HepG2 (cell line): ENCODE measurements around the gene SMARCD1. TPM values are rescaled to one million over a fixed set of nuclear protein-coding genes. Genes with fewer than 3 reads are reported as not detected.

ENCODE experiments used
- GLMP ChIP-seq: sonication (generic); formaldehyde crosslinking; IDR thresholded peaks from 2 replicates; pipeline ENCODE4 v1.9.0; 2021; ENCODE audit warnings: missing genetic modification reagents, mild to moderate bottlenecking, borderline replicate concordance
- KDM4B ChIP-seq: sonication (generic); formaldehyde crosslinking; IDR thresholded peaks from 2 replicates; pipeline ENCODE4 v1.4.0; 2020; ENCODE audit warnings: missing genetic modification reagents
- MYC ChIP-seq: sonication (generic); formaldehyde crosslinking; IDR thresholded peaks from 2 replicates; pipeline ENCODE4 v1.9.0; 2021; ENCODE audit warnings: missing genetic modification reagents, borderline replicate concordance
- PRDM4 ChIP-seq: sonication (generic); formaldehyde crosslinking; IDR thresholded peaks from 2 replicates; pipeline ENCODE4 v1.9.0; 2021; ENCODE audit warnings: missing genetic modification reagents, borderline replicate concordance
- PRPF4 ChIP-seq: fragments of 200-400 bp; formaldehyde crosslinking; IDR thresholded peaks from 2 replicates; pipeline ENCODE4 v1.6.1; 2016; ENCODE audit warnings: low read length, low read depth; ENCODE audit not compliant: poor library complexity, severe bottlenecking
- SALL1 ChIP-seq: sonication (generic); formaldehyde crosslinking; IDR thresholded peaks from 2 replicates; pipeline ENCODE4 v1.8.0; 2022; ENCODE audit warnings: mild to moderate bottlenecking, missing genetic modification reagents
- WIZ ChIP-seq: sonication (generic); formaldehyde crosslinking; IDR thresholded peaks from 2 replicates; pipeline ENCODE4 v1.5.1; 2020; ENCODE audit warnings: mild to moderate bottlenecking, missing genetic modification reagents
- ZBED4 ChIP-seq: sonication (generic); formaldehyde crosslinking; IDR thresholded peaks from 2 replicates; pipeline ENCODE4 v1.4.0; 2020; ENCODE audit warnings: missing genetic modification reagents, borderline replicate concordance
- ZIK1 ChIP-seq: sonication (generic); formaldehyde crosslinking; IDR thresholded peaks from 2 replicates; pipeline ENCODE4 v1.5.0; 2020; ENCODE audit warnings: mild to moderate bottlenecking, low read depth, missing genetic modification reagents, borderline replicate concordance
- ZNF101 ChIP-seq: sonication (generic); formaldehyde crosslinking; IDR thresholded peaks from 2 replicates; pipeline ENCODE4 v1.4.0; 2020; ENCODE audit warnings: mild to moderate bottlenecking, low read depth, missing genetic modification reagents, borderline replicate concordance
- ZNF20 ChIP-seq: sonication (generic); formaldehyde crosslinking; IDR thresholded peaks from 2 replicates; pipeline ENCODE4 v1.4.0; 2020; ENCODE audit warnings: mild to moderate bottlenecking, moderate library complexity, missing genetic modification reagents
- ZNF296 ChIP-seq: sonication (generic); formaldehyde crosslinking; conservative IDR thresholded peaks from 2 replicates; pipeline ENCODE4 v1.5.0; 2020; ENCODE audit warnings: mild to moderate bottlenecking, missing genetic modification reagents
- ZNF678 ChIP-seq: sonication (generic); formaldehyde crosslinking; IDR thresholded peaks from 2 replicates; pipeline ENCODE4 v1.4.0; 2020; ENCODE audit warnings: mild to moderate bottlenecking, missing genetic modification reagents
- ZNF816 ChIP-seq: sonication (generic); formaldehyde crosslinking; IDR thresholded peaks from 2 replicates; pipeline ENCODE4 v1.8.0; 2022; ENCODE audit warnings: missing genetic modification reagents, mild to moderate bottlenecking, borderline replicate concordance
- polyA plus RNA-seq, 8 experiments: library from polyadenylated mRNA; depleted of rRNA in 3 of 8; stranded (reverse) in 7 of 8; unstranded in 1 of 8; fragments of >200 nt; fragmentation: Illumina TruSeq in 4 of 8; extraction: Trizol in 4 of 8; gene quantifications; 2 replicates each; pipeline versions ENCODE4 v1.2.1 to v1.2.3, GENCODE V29; 2011 to 2016; ENCODE audit warnings: low read depth in 4 of 8, missing spikeins in 1 of 8, mixed read lengths in 1 of 8; ENCODE audit not compliant: insufficient read depth in 1 of 8
- total RNA-seq, 5 experiments: library from RNA; depleted of rRNA; stranded (reverse); fragments of >200 nt; fragmentation: Illumina TruSeq; extraction: Trizol; gene quantifications; 2 replicates each; pipeline ENCODE4 v1.2.3, GENCODE V29; 2016; ENCODE audit warnings: low read depth in 1 of 5
- TF ChIP-seq, protein P1 (sequence below): sonication (generic); formaldehyde crosslinking; IDR thresholded peaks from 2 replicates; pipeline ENCODE4 v1.4.0; 2020; ENCODE audit warnings: missing genetic modification reagents, mild to moderate bottlenecking, borderline replicate concordance
- TF ChIP-seq, protein P2 (sequence below): sonication (generic); formaldehyde crosslinking; IDR thresholded peaks from 2 replicates; pipeline ENCODE4 v1.4.0; 2020; ENCODE audit warnings: mild to moderate bottlenecking, missing genetic modification reagents
- TF ChIP-seq, protein P3 (sequence below): sonication (generic); formaldehyde crosslinking; IDR thresholded peaks from 2 replicates; pipeline ENCODE4 v1.8.0; 2022; ENCODE audit warnings: missing genetic modification reagents, low read depth, mild to moderate bottlenecking, borderline replicate concordance

The SMARCD1 gene
- total and polyA plus RNA-seq, 2 of the 13 experiments (the other 11 are each of a cell fraction or from before 2014, with no cell fraction given) = 51.7 to 54.6 TPM

- TF ChIP-seq ZNF20 (CRISPR knock-in tag) (0 out of 2 replicates have a peak, but pooled peaks have one; percentile 24), KDM4B (no peak), WIZ (CRISPR knock-in tag) (peak; percentile 58; the same call in 1 of the 2 replicates), ZNF816 (no peak), ZNF101 (CRISPR knock-in tag) (no peak), ZNF678 (CRISPR knock-in tag) (no peak), ZNF296 (CRISPR knock-in tag) (0 out of 2 replicates have a peak, but pooled peaks have one; percentile 58), PRPF4 (no peak), GLMP (CRISPR knock-in tag) (no peak), ZIK1 (CRISPR knock-in tag) (no peak; the same call in 1 of the 2 replicates), ZBED4 (CRISPR knock-in tag) (no peak), SALL1 (CRISPR knock-in tag) (no peak), MYC (CRISPR knock-in tag) (0 out of 2 replicates have a peak, but pooled peaks have one; percentile 35), PRDM4 (CRISPR knock-in tag) (no peak)
- TF ChIP-seq, protein P1, sequence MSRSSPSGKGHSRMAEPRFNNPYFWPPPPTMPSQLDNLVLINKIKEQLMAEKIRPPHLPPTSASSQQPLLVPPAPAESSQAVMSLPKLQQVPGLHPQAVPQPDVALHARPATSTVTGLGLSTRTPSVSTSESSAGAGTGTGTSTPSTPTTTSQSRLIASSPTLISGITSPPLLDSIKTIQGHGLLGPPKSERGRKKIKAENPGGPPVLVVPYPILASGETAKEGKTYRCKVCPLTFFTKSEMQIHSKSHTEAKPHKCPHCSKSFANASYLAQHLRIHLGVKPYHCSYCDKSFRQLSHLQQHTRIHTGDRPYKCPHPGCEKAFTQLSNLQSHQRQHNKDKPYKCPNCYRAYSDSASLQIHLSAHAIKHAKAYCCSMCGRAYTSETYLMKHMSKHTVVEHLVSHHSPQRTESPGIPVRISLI (CRISPR knock-in tag) = no peak
- TF ChIP-seq, protein P2, sequence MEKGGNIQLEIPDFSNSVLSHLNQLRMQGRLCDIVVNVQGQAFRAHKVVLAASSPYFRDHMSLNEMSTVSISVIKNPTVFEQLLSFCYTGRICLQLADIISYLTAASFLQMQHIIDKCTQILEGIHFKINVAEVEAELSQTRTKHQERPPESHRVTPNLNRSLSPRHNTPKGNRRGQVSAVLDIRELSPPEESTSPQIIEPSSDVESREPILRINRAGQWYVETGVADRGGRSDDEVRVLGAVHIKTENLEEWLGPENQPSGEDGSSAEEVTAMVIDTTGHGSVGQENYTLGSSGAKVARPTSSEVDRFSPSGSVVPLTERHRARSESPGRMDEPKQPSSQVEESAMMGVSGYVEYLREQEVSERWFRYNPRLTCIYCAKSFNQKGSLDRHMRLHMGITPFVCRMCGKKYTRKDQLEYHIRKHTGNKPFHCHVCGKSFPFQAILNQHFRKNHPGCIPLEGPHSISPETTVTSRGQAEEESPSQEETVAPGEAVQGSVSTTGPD = no peak
- TF ChIP-seq, protein P3, sequence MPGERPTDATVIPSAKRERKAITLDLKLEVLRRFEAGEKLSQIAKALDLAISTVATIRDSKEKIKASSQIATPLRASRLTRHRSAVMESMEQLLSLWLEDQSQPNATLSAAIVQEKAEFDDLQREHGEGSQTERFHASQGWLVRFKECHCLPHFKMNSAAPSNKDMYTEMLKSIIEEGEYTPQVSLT = no peak
Measured at GRCh38 chr12:50112456-50113218, 27.5 kb downstream of the SMARCD1 start (continued).
